K562 (cell line): ENCODE results near the gene ATG13. TPM values are rescaled to one million over a fixed set of nuclear protein-coding genes. Genes with fewer than 3 reads are reported as not detected.

ENCODE experiments used
- ATAC-seq: fragments of 200-7000 bp; cut with Tn5 transposase; 3 replicates; pipeline ENCODE4 v1.9.1; 2020; ENCODE audit warnings: moderate library complexity
- BruUV-seq: library from RNA; stranded (reverse); fragments of 400-500 nt; replicated peaks from 2 replicates; lab custom pipeline; 2021; lab: Mats Ljungman, UMichigan
- CTCF ChIA-PET: fragments of 300-600 bp; formaldehyde crosslinking; extraction: SDS; loops from one replicate; lab custom pipeline; 2021; ENCODE audit warnings: low intra/inter-chr PET ratio; lab: Yijun Ruan, JAX
- POLR2A ChIA-PET: fragments of 300-600, 350-650 bp; sonication (Branson Sonifier 250); formaldehyde crosslinking; extraction: SDS; loops from one replicate; lab custom pipeline; 2021; ENCODE audit warnings: antibody characterized with exemption, inconsistent platforms; lab: Yijun Ruan, JAX
- DNase-seq, 4 experiments: peaks; one replicate each; pipeline versions ENCODE4 v3.0.0 to v3.0.0-alpha.2; 2011 to 2018; ENCODE audit warnings: low spot score in 3 of 4, mixed read lengths in 3 of 4; ENCODE audit errors: extremely low read depth in 1 of 4
- FAIRE-seq: peaks from 2 replicates; lab custom pipeline; 2011; peaks lifted over from hg19 to GRCh38; lab: Jason Lieb, UNC
- H2AFZ ChIP-seq: 2 replicates; pipeline ENCODE4 v1.6.0; 2011; ENCODE audit warnings: low read depth, low read length, control low read depth, inconsistent platforms
- H3K27ac ChIP-seq: fragments of 200-600 bp; 3 replicates; pipeline ENCODE4 v1.8.0; 2011; ENCODE audit warnings: low read depth, mild to moderate bottlenecking, control low read depth, inconsistent platforms, low read length, moderate library complexity, mixed read lengths; ENCODE audit errors: extremely low read depth
- H3K27me3 ChIP-seq, 2 experiments: fragments of 300-600 bp in 1 of 2; 2 replicates in 1 of 2; 3 replicates in 1 of 2; pipeline versions ENCODE4 v1.6.0 to v1.8.0; 2011; ENCODE audit warnings: inconsistent platforms in 2 of 2, low read length in 2 of 2, mild to moderate bottlenecking in 1 of 2, mixed read lengths in 1 of 2, moderate library complexity in 1 of 2; ENCODE audit not compliant: control insufficient read depth in 2 of 2, insufficient read depth in 2 of 2
- H3K36me3 ChIP-seq: fragments of 300-600 bp; 3 replicates; pipeline ENCODE4 v1.8.0; 2011; ENCODE audit warnings: mild to moderate bottlenecking, low read length, inconsistent platforms; ENCODE audit not compliant: control insufficient read depth, insufficient read depth
- H3K4me1 ChIP-seq, 2 experiments: fragments of 200-600 bp in 1 of 2; replicated peaks in 1 of 2; 2 replicates in 1 of 2; 3 replicates in 1 of 2; pipeline versions ENCODE4 v1.5.1 to v1.8.0; 2011; ENCODE audit warnings: inconsistent platforms in 2 of 2, low read length in 2 of 2, mild to moderate bottlenecking in 1 of 2, mixed read lengths in 1 of 2, moderate library complexity in 1 of 2; ENCODE audit not compliant: control insufficient read depth in 2 of 2, insufficient read depth in 2 of 2
- H3K4me2 ChIP-seq: 2 replicates; pipeline ENCODE4 v1.6.1; 2011; ENCODE audit warnings: low read length, control low read depth, inconsistent platforms, mixed read lengths; ENCODE audit not compliant: insufficient read depth
- H3K4me3 ChIP-seq: fragments of 200-600 bp; sonication (generic), shearing (Covaris generic); 2 replicates; pipeline ENCODE4 v1.5.1; 2016; ENCODE audit warnings: control low read depth, inconsistent platforms
- H3K79me2 ChIP-seq: fragments of 200-600 bp; 3 replicates; pipeline ENCODE4 v1.8.0; 2011; ENCODE audit warnings: low read length, inconsistent platforms; ENCODE audit not compliant: control insufficient read depth, insufficient read depth
- H3K9ac ChIP-seq, 2 experiments: 2 replicates each; pipeline versions ENCODE4 v1.6.0 to v1.6.1; 2011; ENCODE audit warnings: low read depth in 2 of 2, low read length in 2 of 2, control low read depth in 1 of 2, inconsistent platforms in 1 of 2, mild to moderate bottlenecking in 1 of 2, mixed read lengths in 1 of 2; ENCODE audit not compliant: insufficient read depth in 1 of 2
- H3K9me1 ChIP-seq: one replicate; pipeline ENCODE4 v1.6.0; 2011; ENCODE audit warnings: inconsistent platforms, mild to moderate bottlenecking, low read length, moderate library complexity; ENCODE audit not compliant: control insufficient read depth, insufficient read depth
- H3K9me3 ChIP-seq: replicated peaks from 2 replicates; pipeline ENCODE4 v1.5.1; 2011; ENCODE audit warnings: low read depth, low read length, inconsistent platforms; ENCODE audit not compliant: control insufficient read depth, insufficient read depth
- H4K20me1 ChIP-seq: replicated peaks from 2 replicates; pipeline ENCODE4 v1.6.1; 2011; ENCODE audit warnings: low read length, inconsistent platforms, mixed read lengths; ENCODE audit not compliant: control insufficient read depth, insufficient read depth
- ETV1 ChIP-seq: fragments of 450-650 bp; conservative IDR thresholded peaks from 2 replicates; pipeline ENCODE4 v1.6.1; 2016; ENCODE audit warnings: missing genetic modification characterization, control low read depth, low read depth, missing compliant biosample characterization
- RCOR1 ChIP-seq, 2 experiments: IDR thresholded peaks; 2 replicates each; pipeline ENCODE4 v1.6.1; 2012; ENCODE audit warnings: low read depth in 2 of 2, low read length in 2 of 2, borderline replicate concordance in 1 of 2, improper control_type of control experiment in 1 of 2
- SAFB2 ChIP-seq: fragments of 200-400 bp; formaldehyde crosslinking; IDR thresholded peaks from 2 replicates; pipeline ENCODE4 v1.6.1; 2018; ENCODE audit warnings: borderline replicate concordance, low read length, low read depth, moderate library complexity; ENCODE audit not compliant: severe bottlenecking
- TAF1 ChIP-seq: IDR thresholded peaks from 2 replicates; pipeline ENCODE4 v1.6.1; 2011; ENCODE audit warnings: mild to moderate bottlenecking, low read length, moderate library complexity; ENCODE audit not compliant: insufficient read depth, control insufficient read depth, severe bottlenecking; ENCODE audit errors: extremely low read depth
- WHSC1 ChIP-seq: IDR thresholded peaks from one replicate; pipeline ENCODE4 v1.6.1; 2012; ENCODE audit warnings: low read length, control low read depth, inconsistent platforms
- ZNF165 ChIP-seq: fragments of 250-450 bp; sonication (Bioruptor Pico); IDR thresholded peaks from 2 replicates; pipeline ENCODE4 v1.4.0; 2020; ENCODE audit warnings: borderline replicate concordance
- WGBS: fragments of 100-300 bp; shearing (Covaris generic); methylation state at CpG from one replicate; pipeline ENCODE4 v1.1.6; 2016; ENCODE audit warnings: low coverage, mixed read lengths; ENCODE audit not compliant: insufficient coverage; ENCODE audit errors: missing lambda C conversion rate; 5-methylcytosine and 5-hydroxymethylcytosine counted together
- in situ Hi-C: fragments of 300-500 bp; cut with MboI; formaldehyde crosslinking; loops from 4 replicates; pipeline ENCODE4 v1.15.0; 2018; ENCODE audit warnings: inconsistent platforms, mixed read lengths
- intact Hi-C: fragments of 100-400 bp; cut with micrococcal nuclease; formaldehyde crosslinking; loops from 2 replicates; pipeline ENCODE4 v1.14.2; 2022
- polyA plus RNA-seq, 8 experiments: library from polyadenylated mRNA; depleted of rRNA in 4 of 8; stranded (reverse) in 5 of 8; unstranded in 3 of 8; fragments of >200 nt; fragmentation: Nextera tagmentation in 2 of 8; fragmentation: Illumina TruSeq in 1 of 8; extraction: Ambion mirVana in 2 of 8; extraction: Trizol in 1 of 8; gene quantifications; 2 replicates each; pipeline versions ENCODE4 v1.2.1 to v1.2.3, GENCODE V29; 2011 to 2014; ENCODE audit warnings: inconsistent platforms in 1 of 8, missing spikeins in 1 of 8
- total RNA-seq, 7 experiments: library from RNA; depleted of rRNA in 6 of 7; stranded (reverse); fragments of >200 nt in 6 of 7; fragmentation: Illumina TruSeq in 2 of 7; extraction: Trizol in 2 of 7; gene quantifications; 2 replicates each; pipeline versions ENCODE4 v1.2.1 to v1.2.3, GENCODE V29; 2011 to 2021; ENCODE audit warnings: low replicate concordance in 1 of 7
- TF ChIP-seq, protein P1 (sequence below): sonication (generic); formaldehyde crosslinking; IDR thresholded peaks from 2 replicates; pipeline ENCODE4 v1.8.1; 2023; ENCODE audit warnings: mild to moderate bottlenecking, missing genetic modification reagents, moderate library complexity
- TF ChIP-seq, protein P2 (sequence below): sonication (generic); formaldehyde crosslinking; IDR thresholded peaks from 2 replicates; pipeline ENCODE4 v1.8.0; 2022; ENCODE audit warnings: missing genetic modification reagents, mild to moderate bottlenecking, borderline replicate concordance
- TF ChIP-seq, protein P3 (sequence below): sonication (generic); formaldehyde crosslinking; IDR thresholded peaks from 2 replicates; pipeline ENCODE4 v1.8.1; 2023; ENCODE audit warnings: missing genetic modification reagents, mild to moderate bottlenecking, borderline replicate concordance

Gene ATG13
- total and polyA plus RNA-seq, 9 of the 15 experiments (the other 6 are each of a cell fraction or from before 2014, with no cell fraction given) = 13.1 to 61.5 (median 36.5) TPM

DNA sequence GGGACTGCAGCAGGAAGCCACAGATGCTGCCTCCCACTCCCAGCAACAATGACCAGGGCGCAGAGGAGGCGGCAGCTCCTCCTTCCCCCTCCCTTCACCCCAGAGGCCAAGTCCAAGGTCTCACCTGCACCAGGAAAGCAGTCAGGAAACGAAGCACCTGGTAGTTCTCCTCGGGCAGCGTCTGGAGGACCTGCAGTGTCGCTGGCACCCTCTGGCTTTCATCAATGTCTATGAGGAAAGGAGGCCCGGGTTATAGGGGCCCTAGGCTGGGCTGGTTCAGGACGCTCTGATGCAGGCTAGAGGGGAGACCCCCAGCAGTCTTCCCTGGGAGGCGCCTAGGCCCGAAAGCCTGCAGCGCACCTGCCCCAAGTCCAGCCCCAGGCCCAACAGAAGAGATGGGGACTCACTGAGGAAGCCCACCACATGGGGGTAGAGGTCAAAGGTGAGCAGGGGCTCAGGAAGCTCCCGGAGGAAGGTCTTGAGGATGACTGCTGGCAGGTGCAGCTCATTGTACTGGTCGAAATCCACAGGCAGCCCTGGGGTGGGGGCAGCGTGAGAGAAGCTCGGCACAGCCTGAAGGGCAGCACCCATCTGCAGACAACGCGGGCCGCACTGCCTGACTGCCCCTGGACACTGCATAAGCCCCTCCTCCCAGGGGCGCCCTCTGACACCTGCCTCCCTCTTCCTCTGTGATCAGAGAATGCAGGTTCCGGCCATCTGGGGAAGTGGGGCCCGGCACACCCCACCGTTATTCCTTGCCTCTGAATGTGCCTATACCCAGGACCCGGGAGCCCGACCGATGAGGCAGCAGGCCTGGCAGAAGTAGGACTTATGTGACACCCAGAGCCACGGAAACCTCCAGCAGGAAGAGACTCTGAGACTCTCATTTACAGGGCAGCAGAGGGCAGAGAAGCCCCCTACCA is 62.1 kb downstream of the ATG13 start:
- FAIRE-seq = no peak
- peaks cover 44% of the 10 kb centered on the region; the same call in 2 of the 3 replicates for H3K36me3 ChIP-seq
- TF ChIP-seq ETV1 (tag) (no peak), RCOR1 (IDR thresholded peaks at IDR 0.05; ENCODE audit: borderline replicate concordance in 1 of 2, low read depth in 2 of 2, low read length in 2 of 2) (no peak), TAF1 (no peak), SAFB2 (no peak), ZNF165 (CRISPR knock-in tag) (no peak), WHSC1 (no peak)
- TF ChIP-seq, protein P1, sequence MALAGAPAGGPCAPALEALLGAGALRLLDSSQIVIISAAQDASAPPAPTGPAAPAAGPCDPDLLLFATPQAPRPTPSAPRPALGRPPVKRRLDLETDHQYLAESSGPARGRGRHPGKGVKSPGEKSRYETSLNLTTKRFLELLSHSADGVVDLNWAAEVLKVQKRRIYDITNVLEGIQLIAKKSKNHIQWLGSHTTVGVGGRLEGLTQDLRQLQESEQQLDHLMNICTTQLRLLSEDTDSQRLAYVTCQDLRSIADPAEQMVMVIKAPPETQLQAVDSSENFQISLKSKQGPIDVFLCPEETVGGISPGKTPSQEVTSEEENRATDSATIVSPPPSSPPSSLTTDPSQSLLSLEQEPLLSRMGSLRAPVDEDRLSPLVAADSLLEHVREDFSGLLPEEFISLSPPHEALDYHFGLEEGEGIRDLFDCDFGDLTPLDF = no peak
- TF ChIP-seq, protein P2, sequence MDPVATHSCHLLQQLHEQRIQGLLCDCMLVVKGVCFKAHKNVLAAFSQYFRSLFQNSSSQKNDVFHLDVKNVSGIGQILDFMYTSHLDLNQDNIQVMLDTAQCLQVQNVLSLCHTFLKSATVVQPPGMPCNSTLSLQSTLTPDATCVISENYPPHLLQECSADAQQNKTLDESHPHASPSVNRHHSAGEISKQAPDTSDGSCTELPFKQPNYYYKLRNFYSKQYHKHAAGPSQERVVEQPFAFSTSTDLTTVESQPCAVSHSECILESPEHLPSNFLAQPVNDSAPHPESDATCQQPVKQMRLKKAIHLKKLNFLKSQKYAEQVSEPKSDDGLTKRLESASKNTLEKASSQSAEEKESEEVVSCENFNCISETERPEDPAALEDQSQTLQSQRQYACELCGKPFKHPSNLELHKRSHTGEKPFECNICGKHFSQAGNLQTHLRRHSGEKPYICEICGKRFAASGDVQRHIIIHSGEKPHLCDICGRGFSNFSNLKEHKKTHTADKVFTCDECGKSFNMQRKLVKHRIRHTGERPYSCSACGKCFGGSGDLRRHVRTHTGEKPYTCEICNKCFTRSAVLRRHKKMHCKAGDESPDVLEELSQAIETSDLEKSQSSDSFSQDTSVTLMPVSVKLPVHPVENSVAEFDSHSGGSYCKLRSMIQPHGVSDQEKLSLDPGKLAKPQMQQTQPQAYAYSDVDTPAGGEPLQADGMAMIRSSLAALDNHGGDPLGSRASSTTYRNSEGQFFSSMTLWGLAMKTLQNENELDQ (CRISPR knock-in tag) = no peak
- TF ChIP-seq, protein P3, sequence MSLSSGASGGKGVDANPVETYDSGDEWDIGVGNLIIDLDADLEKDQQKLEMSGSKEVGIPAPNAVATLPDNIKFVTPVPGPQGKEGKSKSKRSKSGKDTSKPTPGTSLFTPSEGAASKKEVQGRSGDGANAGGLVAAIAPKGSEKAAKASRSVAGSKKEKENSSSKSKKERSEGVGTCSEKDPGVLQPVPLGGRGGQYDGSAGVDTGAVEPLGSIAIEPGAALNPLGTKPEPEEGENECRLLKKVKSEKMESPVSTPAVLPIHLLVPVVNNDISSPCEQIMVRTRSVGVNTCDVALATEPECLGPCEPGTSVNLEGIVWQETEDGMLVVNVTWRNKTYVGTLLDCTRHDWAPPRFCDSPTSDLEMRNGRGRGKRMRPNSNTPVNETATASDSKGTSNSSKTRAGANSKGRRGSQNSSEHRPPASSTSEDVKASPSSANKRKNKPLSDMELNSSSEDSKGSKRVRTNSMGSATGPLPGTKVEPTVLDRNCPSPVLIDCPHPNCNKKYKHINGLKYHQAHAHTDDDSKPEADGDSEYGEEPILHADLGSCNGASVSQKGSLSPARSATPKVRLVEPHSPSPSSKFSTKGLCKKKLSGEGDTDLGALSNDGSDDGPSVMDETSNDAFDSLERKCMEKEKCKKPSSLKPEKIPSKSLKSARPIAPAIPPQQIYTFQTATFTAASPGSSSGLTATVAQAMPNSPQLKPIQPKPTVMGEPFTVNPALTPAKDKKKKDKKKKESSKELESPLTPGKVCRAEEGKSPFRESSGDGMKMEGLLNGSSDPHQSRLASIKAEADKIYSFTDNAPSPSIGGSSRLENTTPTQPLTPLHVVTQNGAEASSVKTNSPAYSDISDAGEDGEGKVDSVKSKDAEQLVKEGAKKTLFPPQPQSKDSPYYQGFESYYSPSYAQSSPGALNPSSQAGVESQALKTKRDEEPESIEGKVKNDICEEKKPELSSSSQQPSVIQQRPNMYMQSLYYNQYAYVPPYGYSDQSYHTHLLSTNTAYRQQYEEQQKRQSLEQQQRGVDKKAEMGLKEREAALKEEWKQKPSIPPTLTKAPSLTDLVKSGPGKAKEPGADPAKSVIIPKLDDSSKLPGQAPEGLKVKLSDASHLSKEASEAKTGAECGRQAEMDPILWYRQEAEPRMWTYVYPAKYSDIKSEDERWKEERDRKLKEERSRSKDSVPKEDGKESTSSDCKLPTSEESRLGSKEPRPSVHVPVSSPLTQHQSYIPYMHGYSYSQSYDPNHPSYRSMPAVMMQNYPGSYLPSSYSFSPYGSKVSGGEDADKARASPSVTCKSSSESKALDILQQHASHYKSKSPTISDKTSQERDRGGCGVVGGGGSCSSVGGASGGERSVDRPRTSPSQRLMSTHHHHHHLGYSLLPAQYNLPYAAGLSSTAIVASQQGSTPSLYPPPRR = no peak

More for the DNA sequence above, 62.1 kb downstream of the ATG13 start:
- in situ Hi-C loops (no loop called here), intact Hi-C loops (no loop called here)
- DNase-seq (no peak), ATAC-seq (no peak)
- H2AFZ ChIP-seq = no peak overlapping the region
- no peak overlapping the region for H3K9ac ChIP-seq
- ChIA-PET CTCF (no interaction called here), POLR2A (interaction anchor here (0.6 kb wide), 1 partner anchor 61 kb away, joined by 3 read pairs; no protein-coding TSS in a partner anchor)
- 87% methylated on average over 17 of the region's 26 CpGs for WGBS
- no peak overlapping the region for H3K27ac ChIP-seq
- no peaks in the 10 kb centered on the region for H3K9me3 ChIP-seq
- H3K9me1 ChIP-seq = peaks cover 2% of the 10 kb centered on the region
- peaks cover 0 to 4% of the 10 kb centered on the region in 2 experiments; a peak in 2 of 5 replicates for H3K4me1 ChIP-seq
- H3K27me3 ChIP-seq = no peaks in the 10 kb centered on the region
- no peaks in the 10 kb centered on the region for H3K79me2 ChIP-seq
- H4K20me1 ChIP-seq = no peaks in the 10 kb centered on the region
- no peak overlapping the region for H3K4me3 ChIP-seq
- no TSS peak for BruUV-seq
- H3K4me2 ChIP-seq = no peak overlapping the region
